GM21423 (cell line): ENCODE data around the gene FXYD1.

Experiments
- ATAC-seq: cut with Tn5 transposase; IDR thresholded peaks from one replicate; pipeline ENCODE4 v1.9.1; 2021; ENCODE audit warnings: mild to moderate bottlenecking, moderate library complexity; ENCODE audit not compliant: unreplicated experiment

FXYD1 gene

DNA sequence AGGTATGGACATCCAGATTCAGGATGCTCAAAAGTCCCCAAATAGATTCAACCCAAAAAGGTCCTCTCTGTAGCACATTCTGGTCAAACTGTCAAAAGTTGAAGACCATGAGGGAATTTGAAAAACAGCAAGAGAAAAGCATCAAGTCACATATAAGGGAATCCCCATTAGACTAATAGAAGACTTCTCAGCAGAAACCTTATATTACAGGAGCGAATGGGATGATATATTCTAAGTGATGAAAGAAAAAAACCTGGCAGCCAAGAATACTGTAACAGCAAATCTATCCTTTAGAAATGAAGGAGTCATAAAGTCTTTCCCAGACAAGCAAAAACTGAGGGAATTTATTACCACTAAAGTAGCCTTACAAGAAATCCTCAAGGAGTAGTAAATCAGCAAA, 45.6 kb downstream of the FXYD1 start:
- ATAC-seq, result no peak

DNA sequence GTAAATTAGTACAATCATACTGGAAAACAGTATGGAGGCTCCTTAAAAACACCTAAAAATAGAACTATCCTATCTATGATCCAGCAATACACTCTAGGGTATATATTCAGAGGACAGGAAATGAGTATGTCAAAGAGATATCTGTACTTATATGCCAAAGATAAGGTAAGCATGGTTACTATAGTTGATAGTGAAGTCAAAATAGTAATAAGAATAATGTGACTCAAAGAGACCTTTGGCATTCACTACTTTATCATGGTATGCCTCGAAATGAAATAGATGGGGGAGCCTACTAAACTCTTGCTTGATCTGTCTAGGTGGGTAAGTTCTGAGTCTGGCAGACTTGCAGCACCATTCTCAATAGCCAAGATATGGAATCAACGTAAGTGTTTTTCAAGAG, 46.3 kb downstream of the FXYD1 start:
- ATAC-seq, result no peak
